Measurements from ENCODE around the gene COL26A1.
"Not testable (repeated sequence)": the region's sequence is repeated elsewhere in the genome, so short reads cannot be mapped to it uniquely, and the experiment has no call there.

Gene COL26A1

GRCh38 chr7:101442426-101443070 lies 79.9 kb downstream of the COL26A1 start:
- DNase-seq (ENCODE audit: low read depth in 2 of 2), result no peak

- DNase-seq (ENCODE audit: low read depth in 2 of 2), result no peak
Observed at GRCh38 chr7:101450064-101450463, 87.4 kb downstream of the COL26A1 start.

- DNase-seq (ENCODE audit: low read depth in 2 of 2), result no peak
Observed at GRCh38 chr7:101453617-101454016, 90.9 kb downstream of the COL26A1 start.

- DNase-seq (ENCODE audit: low read depth in 2 of 2), result no peak
Observed at GRCh38 chr7:101457001-101457750, 94.5 kb downstream of the COL26A1 start.

- DNase-seq (ENCODE audit: low read depth in 2 of 2), result no peak
Observed at GRCh38 chr7:101465131-101465530, 102.5 kb downstream of the COL26A1 start.

GRCh38 chr7:101465576-101466196 lies 103.0 kb downstream of the COL26A1 start:
- DNase-seq (ENCODE audit: low read depth in 2 of 2), result no peak

GRCh38 chr7:101466871-101467270 lies 104.2 kb downstream of the COL26A1 start:
- DNase-seq (ENCODE audit: low read depth in 2 of 2), result no peak

- DNase-seq (ENCODE audit: low read depth in 2 of 2), result no peak
Observed at GRCh38 chr7:101468546-101469275, 106.0 kb downstream of the COL26A1 start.

GRCh38 chr7:101470668-101471487 lies 108.2 kb downstream of the COL26A1 start:
- DNase-seq (ENCODE audit: low read depth in 2 of 2), result no peak

GRCh38 chr7:101474178-101474577 lies 111.5 kb downstream of the COL26A1 start:
- no peak for DNase-seq (ENCODE audit: low read depth in 2 of 2)

GRCh38 chr7:101475691-101476090 lies 113.0 kb downstream of the COL26A1 start:
- DNase-seq (ENCODE audit: low read depth in 2 of 2), result not testable (repeated sequence)

- no peak for DNase-seq (ENCODE audit: low read depth in 2 of 2)
Observed at GRCh38 chr7:101479217-101479616, 116.5 kb downstream of the COL26A1 start.

- DNase-seq (ENCODE audit: low read depth in 2 of 2), result not testable (repeated sequence)
Observed at GRCh38 chr7:101486056-101486432, 123.4 kb downstream of the COL26A1 start.

- no peak for DNase-seq (ENCODE audit: low read depth in 2 of 2)
Observed at GRCh38 chr7:101486433-101487104, 123.9 kb downstream of the COL26A1 start.

GRCh38 chr7:101487105-101487458 lies 124.4 kb downstream of the COL26A1 start:
- no peak for DNase-seq (ENCODE audit: low read depth in 2 of 2)

- DNase-seq (ENCODE audit: low read depth in 2 of 2), result no peak
Observed at GRCh38 chr7:101487753-101488152, 125.1 kb downstream of the COL26A1 start.

- no peak for DNase-seq (ENCODE audit: low read depth in 2 of 2)
Observed at GRCh38 chr7:101488826-101489572, 126.3 kb downstream of the COL26A1 start.

GRCh38 chr7:101490439-101490838 lies 127.8 kb downstream of the COL26A1 start:
- DNase-seq (ENCODE audit: low read depth in 2 of 2), result not testable (repeated sequence)

- DNase-seq (ENCODE audit: low read depth in 2 of 2), result not testable (repeated sequence)
Observed at GRCh38 chr7:101491442-101491841, 128.8 kb downstream of the COL26A1 start.

All from stimulated activated CD8-positive, alpha-beta memory T cell treated with anti-CD3 and anti-CD28 coated beads, Interleukin-2, amount 100 ng/mL, for 48 hours (primary cell).